Activated CD8-positive, alpha-beta memory T cell treated with anti-CD3 and anti-CD28 coated beads for 1 hour (primary cell): ENCODE measurements around the gene TXNRD1.
A peak's percentile ranks its signal among the peaks of the same experiment; 100 is the strongest.

Experiments
- DNase-seq, 2 donors: peaks; one replicate each; pipeline ENCODE4 v3.0.0-alpha.2; 2020; ENCODE audit warnings: low read depth in 1 of 2; ENCODE audit errors: extremely low read depth in 1 of 2

The TXNRD1 gene

GRCh38 chr12:104360157-104360556 lies 144.6 kb downstream of the TXNRD1 start:
- DNase-seq: no peak

- DNase-seq: no peak
Observed at GRCh38 chr12:104360983-104361707, 145.6 kb downstream of the TXNRD1 start.

DNA sequence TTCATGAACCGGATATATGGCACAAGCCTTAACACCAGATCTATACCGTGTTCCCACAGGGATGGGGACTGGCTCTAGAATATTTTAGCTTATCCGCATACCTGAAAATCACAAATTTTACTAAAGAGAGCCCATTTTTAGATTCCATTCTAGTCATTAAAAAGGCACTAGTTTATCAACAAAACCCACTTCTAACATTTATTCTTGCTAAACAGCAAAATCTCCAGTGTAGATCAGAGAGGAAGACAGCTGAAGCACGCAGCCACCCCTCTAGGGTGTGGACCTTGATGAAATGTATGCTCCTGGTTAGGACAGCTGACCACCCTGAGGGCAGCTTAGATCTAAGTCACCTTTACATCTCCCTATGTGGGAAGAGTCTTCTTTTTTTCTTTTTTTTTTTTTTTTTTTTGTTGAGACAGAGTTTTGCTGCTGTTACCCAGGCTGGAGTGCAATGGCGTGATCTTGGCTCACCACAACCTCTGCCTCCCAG lies 150.4 kb downstream of the TXNRD1 start:
- no peak for DNase-seq

GRCh38 chr12:104369708-104370107 lies 154.1 kb downstream of the TXNRD1 start:
- DNase-seq: no peak

- DNase-seq: no peak
Observed at GRCh38 chr12:104371043-104371870, 155.7 kb downstream of the TXNRD1 start.

DNA sequence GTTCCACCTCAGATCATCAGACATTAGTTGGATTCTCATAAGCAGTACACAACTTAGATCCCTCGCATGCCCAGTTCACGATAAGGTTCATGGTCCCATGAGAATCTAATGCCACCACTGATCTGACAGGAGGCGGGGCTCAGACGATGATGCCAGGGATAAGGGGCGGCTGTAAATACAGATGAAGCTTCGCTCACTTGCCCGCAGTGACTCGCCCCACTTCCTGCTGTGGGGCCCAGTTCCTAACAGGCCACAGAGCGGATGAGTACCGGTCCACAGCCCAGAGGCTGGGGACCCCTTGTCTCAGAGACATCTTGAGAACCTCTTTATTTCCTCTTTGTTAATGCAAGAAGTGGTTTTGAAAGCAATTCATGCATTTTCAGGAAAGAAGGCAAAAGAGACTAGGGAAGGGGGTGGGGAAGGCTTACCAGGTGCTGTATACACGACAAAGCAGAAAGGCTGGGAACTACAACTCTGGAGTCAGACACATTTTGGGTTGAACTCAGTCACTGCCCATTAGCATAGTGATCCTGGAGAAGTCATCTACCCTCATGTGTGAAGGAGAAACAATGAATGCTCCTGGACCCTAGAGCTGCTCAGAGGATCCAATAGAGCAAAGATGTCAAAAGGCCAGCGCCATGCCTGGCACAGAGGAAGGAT lies 156.6 kb downstream of the TXNRD1 start:
- peak in 1 of 2 donors; percentile 6 for DNase-seq

GRCh38 chr12:104372721-104373335 lies 157.2 kb downstream of the TXNRD1 start:
- DNase-seq: no peak

DNA sequence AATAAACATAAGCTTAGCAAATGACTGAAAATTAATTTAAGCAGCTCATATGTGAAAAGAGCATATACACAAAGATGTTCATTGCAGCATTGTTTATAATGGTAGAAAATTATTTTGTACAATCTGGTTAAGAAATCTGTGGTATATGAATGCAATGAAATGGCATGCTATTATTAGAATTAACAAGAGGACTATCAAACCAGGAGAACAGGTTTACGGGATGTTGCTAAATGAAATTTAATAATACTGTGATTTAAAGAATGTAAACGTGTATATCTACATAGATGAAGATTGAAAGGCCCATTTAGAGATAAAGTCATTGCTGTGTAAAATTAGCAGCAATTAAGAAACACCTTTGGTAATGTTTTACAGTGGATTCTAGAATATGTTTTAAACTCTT lies 158.5 kb downstream of the TXNRD1 start:
- DNase-seq: no peak

- DNase-seq: no peak
Observed at GRCh38 chr12:104374806-104375205, 159.2 kb downstream of the TXNRD1 start.

DNA sequence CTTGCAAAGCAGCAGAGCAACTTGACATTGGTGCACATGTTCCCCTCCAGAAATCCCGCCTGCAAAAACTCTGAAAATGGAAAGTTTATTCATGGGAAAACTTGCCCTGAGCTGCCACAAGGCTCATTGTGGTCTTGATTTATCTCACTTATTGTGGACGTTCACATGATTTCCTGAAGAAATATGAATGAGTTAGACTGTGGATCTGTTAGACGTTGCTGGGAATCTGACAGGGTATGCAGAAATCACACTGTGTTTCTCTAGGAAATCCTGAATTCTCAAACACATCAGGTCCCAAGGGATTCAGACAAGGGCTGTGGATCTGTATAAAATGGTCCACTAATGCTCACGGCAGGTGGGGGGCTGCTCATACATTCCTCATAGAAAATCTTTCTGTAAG lies 160.2 kb downstream of the TXNRD1 start:
- DNase-seq: no peak

DNA sequence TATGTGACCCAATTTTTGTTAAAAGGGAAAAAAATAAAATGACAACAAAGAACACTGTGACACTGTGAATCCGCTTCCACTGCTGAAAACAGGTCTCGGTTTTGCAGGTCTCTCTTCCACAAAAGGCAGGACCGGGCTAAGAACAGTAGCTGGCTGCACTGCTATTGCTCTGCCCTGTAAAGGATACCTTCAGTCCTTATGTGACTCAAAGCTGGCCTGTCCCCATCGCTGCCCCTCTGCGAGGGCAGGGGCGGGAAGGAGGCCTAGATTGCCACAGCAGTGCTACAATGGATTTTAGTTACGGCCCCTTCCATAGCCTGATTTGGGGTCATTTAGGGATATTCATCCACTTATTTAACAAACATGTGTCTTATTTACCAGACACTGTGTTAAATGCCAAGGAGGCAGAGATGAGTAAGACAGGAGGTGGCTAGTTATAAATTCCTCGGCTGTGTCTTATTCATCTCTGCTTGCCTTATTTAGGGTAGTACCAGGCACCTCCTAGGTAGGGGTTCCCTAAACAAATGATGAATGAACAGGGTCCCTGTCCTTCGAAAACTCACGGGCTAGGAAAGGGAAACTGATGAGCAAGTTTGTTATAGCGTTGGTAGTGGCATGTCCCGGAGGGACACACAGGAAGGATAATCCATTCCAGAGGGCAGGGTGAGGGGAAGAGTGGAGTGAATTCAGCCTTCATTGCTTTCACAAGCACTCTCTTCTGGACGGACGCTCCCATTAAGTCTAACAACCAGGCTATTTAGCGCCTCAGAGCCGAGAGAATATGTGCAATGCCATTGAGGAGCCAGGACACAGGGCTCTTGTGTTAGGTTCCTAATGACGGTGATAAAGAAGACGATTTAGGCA lies 161.3 kb downstream of the TXNRD1 start:
- no peak for DNase-seq

DNA sequence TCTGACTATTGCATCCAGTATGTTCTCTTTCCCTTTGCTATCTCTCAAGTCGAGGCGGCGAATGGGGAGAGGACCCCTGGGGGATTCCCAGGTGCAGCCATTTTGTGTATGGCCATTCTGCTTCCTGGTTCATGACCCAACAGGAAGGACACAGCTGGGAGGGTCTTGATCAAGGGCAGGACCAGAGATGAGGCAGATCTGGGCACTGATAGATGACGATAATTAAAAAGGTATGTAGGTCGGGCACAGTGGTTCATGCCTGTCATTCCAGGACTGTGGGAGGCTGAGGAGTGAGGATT lies 161.9 kb downstream of the TXNRD1 start:
- DNase-seq: no peak

- DNase-seq: no peak
Observed at GRCh38 chr12:104378427-104378826, 162.8 kb downstream of the TXNRD1 start.

GRCh38 chr12:104381341-104381730 lies 165.8 kb downstream of the TXNRD1 start:
- DNase-seq: no peak

DNA sequence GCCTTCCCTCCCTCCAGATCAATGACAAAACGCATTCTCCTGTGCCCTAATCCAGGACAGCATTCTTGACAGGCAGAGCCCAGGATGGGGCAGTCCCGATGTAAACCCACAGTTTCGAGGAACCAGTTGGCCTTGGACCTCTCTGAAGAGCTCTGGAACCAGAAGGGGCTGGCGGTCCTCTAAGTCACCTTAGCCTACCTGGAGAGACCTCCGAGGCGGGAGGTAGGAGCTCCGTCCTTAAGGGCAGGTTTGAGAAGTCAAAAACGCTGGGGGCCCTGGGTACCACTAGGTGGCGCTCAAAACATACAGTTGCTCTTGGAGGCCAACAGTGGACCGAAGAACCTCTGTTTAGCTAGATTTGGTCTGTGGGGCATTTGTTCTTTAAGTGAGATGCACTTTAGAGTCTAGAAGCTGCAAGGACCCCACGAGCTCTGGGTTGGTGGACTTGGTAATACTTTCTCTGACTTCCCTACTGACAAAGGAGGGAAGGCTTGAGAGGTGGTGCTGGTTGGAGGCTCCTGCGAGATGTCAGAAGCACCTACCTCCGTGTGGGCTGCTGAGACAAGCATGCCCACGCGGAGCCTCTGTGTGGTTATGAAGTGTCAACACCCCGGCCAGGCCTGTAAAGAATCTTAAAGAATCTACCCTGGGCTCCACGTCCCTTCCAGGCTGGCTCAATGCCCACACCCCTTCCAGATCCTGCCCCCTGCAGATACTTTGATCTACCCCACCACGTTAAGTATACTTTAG lies 166.3 kb downstream of the TXNRD1 start:
- peak; percentile 71 to 72 for DNase-seq

GRCh38 chr12:104384141-104384880 lies 168.7 kb downstream of the TXNRD1 start:
- no peak for DNase-seq

- no peak for DNase-seq
Observed at GRCh38 chr12:104385510-104385909, 169.9 kb downstream of the TXNRD1 start.

DNA sequence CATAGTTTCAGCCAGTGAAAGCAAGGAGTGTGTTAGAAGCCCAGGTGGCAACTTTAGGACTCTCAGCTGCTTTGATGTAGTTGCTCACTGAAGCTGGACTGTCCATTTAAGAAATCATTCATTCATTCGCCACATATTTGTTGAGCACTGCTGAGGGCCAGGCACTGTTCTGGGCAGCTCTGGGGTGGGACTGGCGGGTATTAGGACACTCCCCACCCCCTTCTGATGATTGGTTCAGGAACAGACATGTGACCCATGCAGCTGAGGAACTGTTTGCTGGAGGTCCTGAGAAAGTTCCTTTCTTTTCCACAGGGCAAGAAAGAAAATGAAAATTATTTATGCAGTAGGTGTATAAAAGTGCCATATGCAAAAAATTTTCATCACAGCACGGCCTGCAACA lies 170.9 kb downstream of the TXNRD1 start:
- no peak for DNase-seq

- DNase-seq: no peak
Observed at GRCh38 chr12:104387190-104387589, 171.6 kb downstream of the TXNRD1 start.
